Stimulated activated CD4-positive, alpha-beta T cell treated with anti-CD3 and anti-CD28 coated beads, Interleukin-15, amount 100 ng/mL, for 1 hour (primary cell): ENCODE measurements around the gene VIPAS39.

ENCODE experiments used
- DNase-seq, 2 donors: peaks; one replicate each; pipeline ENCODE4 v3.0.0-alpha.2; 2020; ENCODE audit warnings: low read depth in 1 of 2, low spot score in 1 of 2

The VIPAS39 gene

DNA sequence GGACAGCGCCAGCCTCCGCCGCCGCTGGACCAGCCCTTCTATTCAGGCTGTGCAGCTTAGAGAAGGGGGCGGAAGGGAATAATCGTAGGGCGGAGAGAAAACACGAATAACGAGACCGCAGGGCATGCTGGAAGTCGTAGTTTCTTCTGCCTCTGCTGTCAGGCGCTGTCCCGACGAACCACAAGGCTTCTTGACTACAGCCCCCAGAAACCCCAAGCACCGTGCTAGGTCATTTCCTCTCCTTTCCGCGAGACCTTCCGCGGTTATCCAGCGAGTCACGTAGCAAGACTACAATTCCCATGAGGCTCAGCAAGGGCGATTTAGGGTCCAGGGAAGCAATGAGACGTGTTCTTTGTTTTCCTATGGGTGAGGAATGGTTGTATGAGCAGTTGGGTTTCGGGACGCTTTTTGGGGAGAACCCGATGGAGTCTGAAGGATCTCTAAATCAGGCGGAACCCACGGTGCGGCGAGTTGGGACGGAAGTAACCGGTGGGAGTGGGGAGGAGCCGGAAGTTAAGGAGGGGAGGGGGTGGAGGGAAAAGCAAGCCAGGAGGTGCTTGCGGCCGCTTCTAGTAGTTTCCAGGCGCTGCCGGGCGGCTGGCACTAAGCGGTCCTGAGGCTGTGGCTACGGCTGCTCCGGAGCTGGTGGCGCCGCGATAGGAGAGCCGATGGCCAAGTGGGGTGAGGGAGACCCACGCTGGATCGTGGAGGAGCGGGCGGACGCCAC lies at the start of gene VIPAS39, which contains the start of gene AHSA1:
Gene VIPAS39, minus strand, starts transcription at position 80 of the 727 bp plus-strand sequence. CDS start 3,499 bp downstream, outside the sequence.
Gene AHSA1, plus strand, starts transcription at position 572 of the 727 bp plus-strand sequence. Its CDS starts 97 bp downstream, at position 669.
- peak; percentile 75 to 79 for DNase-seq

GRCh38 chr14:77505031-77505430 lies 47.6 kb upstream of the VIPAS39 start:
- no peak for DNase-seq

GRCh38 chr14:77503138-77503537 lies 45.7 kb upstream of the VIPAS39 start:
- no peak for DNase-seq

DNA sequence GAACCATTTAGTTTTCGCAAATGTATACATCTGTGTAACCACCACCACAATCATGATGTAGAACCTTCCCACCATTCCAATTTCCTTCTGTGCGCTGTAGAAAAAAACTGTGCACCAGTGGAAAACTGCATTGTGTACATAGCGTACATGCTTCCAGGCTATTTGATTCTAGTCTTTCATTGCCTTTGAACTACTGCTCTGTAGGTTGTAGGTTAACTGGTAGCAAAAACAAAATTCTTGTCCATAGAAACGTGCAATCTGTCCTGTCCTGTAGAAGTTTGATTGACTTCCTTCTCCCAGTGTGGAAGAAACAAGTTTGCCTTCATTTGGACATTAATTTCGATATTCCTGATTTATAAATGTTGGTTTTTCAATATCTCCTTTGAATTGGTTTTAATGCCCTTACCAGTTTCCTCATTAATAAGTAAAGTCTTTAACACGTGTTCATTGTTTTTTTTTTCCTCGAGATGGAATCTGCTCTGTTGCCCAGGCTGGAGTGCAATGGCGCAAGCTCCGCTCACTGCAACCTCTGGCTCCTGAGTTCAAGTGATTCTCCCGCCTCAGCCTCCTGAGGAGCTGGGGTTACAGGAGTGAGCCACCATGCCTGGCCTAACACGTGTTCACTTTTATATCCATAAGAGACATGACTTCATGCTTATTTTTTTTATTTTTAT lies 44.8 kb upstream of the VIPAS39 start:
- no peak for DNase-seq

DNA sequence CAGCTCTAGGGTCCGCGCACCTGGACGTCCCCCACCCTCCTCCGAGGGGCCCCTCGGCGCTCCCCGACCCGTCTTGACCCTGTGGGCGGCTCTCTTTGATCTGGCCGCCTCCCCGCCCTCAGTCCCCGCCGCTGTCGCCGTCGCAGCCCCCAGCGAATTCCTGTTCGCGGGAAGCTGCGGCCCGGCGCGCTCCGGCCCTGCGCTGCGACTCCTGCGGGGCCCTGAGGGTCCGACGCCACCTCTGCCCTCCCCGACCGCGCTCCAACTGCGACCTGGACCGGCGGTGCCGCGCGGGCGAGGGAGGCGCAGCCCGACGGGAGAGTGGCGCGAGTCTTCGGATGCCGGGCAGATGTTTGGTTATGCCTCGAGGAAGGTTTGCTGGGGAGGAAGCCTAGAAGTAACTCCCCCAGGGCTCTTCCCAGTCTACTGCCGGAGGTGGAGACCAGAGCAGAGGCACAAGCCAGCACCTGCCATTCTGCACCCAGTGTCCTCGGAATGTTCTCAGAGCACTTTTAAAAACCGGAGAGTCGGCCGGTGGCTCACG lies 41.7 kb upstream of the VIPAS39 start:
- DNase-seq, result no peak

GRCh38 chr14:77498120-77498979 lies 40.9 kb upstream of the VIPAS39 start, which contains the start of gene ISM2:
Gene ISM2 (minus strand): TSS chr14:77498816. CDS start chr14:77498793, 23 bp downstream.
- peak in 1 of 2 donors; percentile 33 for DNase-seq

GRCh38 chr14:77495334-77495733 lies 37.9 kb upstream of the VIPAS39 start:
- no peak for DNase-seq

DNA sequence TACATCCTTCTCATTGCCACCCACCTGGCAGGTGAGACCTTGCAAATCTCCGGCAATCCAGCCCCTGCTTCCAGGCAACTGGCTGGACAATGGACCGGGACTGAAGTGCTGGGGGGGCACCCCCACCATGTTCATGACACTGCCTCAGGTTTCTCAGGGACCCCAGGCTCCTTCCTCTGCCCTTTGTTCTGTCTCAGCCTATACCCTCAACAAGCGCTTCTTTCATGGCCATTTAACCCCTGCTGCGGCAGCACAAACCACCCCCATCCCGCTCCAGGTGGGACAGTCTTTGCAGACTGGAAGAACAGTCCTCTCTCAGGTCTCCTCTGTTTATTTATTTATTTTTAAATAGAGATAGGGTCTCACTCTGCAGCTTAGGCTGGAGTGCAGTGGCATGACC lies 33.7 kb upstream of the VIPAS39 start:
- no peak for DNase-seq

DNA sequence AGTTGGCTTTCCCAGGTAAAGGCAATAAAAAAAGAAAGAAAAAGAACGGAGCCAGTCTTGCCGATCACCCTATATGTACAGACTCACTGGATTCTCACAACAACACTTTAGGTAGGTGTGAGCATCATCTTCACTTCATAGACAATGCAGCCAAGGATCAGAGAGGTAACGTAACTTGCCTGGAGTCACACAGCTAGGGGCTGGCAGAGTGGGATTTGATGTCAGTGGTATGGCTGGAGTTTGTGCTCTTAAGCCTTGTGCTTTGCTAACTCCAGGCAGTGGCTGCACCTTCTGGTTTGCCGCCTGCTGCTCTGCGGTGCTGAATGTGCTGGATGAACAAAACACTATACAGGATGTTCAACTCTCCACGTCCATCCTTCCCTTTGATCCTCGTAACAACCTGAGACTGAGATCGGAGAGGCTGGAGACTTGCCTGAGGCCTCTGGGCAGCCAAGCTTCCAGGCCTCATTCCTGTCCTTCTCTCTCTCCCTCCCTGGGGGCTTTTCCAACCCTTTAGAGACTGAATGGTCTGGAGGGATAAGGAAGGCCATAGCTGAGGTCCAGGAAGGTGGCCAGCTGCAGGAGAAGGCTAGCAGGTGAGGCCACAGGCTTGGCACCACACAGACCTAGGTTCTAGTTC lies 33.1 kb upstream of the VIPAS39 start:
- no peak for DNase-seq

GRCh38 chr14:77489041-77489440 lies 31.6 kb upstream of the VIPAS39 start:
- DNase-seq, result no peak

- no peak for DNase-seq
Observed at GRCh38 chr14:77488558-77488957, 31.2 kb upstream of the VIPAS39 start.

DNA sequence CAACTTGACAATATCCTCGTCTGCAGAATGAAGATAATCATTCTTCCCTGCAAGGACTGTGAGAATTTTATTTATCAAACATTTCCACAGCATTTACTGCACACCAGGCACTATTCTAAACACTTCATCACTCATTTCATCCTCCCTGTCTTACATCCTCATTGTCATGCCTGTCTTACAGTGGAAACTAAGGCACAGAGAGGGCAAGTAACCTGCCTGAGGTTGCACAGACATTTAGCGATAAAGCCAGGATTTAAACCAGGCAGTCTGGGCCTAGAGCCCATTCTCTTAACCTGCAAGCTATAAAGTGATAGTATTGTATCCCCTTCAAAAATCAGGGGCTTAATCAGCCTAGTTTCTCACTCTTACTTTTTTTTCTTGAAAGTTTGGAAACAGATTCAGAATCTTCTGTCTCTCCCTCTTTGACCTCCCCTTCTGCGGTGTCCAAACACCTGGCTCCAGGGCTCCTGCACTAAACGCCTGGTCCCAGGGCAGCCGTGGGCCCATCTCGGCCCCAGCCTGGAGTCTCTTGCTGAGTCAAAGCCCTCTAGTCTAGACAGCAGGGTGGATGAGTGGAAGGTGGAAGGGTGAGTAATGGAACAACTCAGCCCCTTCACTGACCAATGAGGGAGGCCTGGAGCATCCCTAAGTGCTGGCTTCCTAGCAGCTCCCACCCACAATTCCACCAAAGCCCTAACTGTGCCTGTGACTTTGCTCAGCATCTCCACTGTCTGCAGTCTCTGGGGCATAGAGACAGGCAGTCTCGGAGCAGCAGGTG lies 28.7 kb upstream of the VIPAS39 start:
- DNase-seq, result no peak

- DNase-seq, result no peak
Observed at GRCh38 chr14:77485256-77485655, 27.9 kb upstream of the VIPAS39 start.

DNA sequence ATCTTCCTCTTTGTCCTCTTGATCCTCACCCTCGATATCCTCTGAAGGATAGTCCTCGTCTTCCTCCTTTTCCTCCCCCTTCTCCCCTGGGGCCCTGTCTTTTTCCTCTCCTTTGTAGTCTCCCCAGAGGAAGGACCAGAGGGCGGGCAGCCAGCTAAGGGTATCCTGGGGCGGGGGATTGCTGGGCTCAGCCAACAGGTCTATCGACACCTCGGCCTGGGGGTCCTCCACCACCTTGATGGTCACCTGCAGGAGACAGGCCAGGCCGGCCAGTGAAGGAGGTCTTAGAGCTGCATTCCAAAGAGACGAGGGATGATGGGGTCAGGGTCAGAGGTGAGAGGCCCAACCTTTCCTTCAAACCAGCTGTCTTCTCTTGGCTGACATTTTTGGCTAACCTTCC lies 25.0 kb upstream of the VIPAS39 start:
- no peak for DNase-seq

- no peak for DNase-seq
Observed at GRCh38 chr14:77478796-77479195, 21.4 kb upstream of the VIPAS39 start.

DNA sequence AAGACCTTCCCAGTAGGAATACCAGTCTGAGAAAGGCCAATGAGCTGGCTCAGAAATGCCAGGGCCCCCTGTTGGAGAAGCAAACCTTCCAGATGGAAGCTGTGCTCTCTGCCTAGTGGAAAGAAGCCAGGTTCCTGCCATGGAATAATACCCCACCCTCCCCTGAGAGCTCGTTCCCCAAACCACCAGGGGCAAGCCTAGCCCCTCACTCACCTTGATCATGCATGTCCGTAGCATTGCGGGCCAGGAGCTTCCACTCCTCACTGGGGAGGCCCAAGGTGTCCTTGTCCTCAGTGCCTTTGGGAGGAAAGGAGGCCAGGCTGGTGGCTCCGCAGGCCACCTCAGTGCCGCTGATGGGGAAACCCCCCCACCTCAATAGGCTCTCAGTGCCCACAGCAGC lies 20.6 kb upstream of the VIPAS39 start:
- no peak for DNase-seq

GRCh38 chr14:77475432-77476115 lies 18.2 kb upstream of the VIPAS39 start:
- no peak for DNase-seq

DNA sequence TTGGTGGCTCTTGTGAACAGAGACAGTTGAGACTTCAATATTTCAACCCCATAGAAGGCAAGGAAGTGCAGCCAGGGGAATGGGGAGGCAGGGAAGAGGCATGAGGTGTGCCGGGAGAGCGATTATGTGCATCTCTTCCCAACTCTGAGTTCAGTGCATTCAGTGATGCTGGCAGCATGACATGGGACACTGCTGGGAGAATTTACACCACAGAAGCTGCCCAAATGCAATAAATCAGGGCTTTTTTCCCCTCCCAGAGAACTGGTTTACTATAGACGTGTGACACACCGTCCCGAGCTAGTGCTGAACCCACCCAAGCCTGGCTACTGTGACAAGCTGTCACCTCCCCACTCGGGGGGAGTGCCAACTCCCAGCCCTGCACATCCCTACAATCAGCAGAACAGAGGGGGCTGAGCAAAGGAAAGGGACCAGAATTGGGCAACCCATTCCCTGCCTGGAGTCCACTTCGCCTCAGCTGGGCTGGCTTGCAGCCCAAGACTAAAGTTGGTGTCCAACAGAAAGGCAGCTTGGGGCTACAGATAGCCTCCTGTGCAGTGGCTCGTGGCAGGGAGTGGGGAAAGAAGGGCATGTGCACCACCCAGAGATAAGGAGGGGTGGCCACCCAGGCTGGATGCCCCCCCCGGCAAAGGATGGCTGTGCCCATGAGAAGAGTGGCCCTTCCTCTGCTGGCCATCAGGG lies 17.2 kb upstream of the VIPAS39 start:
- no peak for DNase-seq

DNA sequence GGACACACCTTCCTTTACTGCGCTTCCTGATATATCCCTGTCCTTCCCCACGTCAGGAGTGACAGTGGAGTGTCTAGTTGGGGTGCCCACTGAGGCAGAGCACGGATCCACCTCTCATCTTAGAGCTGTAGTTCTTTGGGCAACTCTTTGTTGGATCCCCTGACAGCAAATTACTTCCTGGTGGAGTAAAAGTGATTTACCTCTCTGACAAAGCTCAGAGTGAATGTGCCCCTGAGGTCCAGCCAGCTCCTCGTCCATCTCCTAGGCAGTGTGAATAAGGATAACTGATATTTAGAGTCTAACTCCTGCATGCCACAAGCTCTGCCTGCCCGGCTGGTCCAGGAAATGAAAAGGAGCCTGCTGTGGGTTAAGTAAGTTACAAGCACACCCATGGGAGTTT lies 16.5 kb upstream of the VIPAS39 start:
- no peak for DNase-seq
